Esophagus mucosa (tissue), 1 donor: Measurements from ENCODE around the gene AGAP1. TPM values are rescaled to one million over a fixed set of nuclear protein-coding genes. Genes with fewer than 3 reads are reported as not detected.

Experiments used
- ATAC-seq: fragments of 200-7000 bp; cut with Tn5 transposase; one replicate; pipeline ENCODE4 v1.9.1; 2020
- total RNA-seq: library from RNA; stranded (reverse); gene quantifications from one replicate; pipeline ENCODE4 v1.2.4, GENCODE V29; 2023
- donor health status: DM: yes; HTN: yes; CAD: no.

Gene AGAP1
- total RNA-seq, 1 donor from 2014 or later: 17.1 TPM

DNA sequence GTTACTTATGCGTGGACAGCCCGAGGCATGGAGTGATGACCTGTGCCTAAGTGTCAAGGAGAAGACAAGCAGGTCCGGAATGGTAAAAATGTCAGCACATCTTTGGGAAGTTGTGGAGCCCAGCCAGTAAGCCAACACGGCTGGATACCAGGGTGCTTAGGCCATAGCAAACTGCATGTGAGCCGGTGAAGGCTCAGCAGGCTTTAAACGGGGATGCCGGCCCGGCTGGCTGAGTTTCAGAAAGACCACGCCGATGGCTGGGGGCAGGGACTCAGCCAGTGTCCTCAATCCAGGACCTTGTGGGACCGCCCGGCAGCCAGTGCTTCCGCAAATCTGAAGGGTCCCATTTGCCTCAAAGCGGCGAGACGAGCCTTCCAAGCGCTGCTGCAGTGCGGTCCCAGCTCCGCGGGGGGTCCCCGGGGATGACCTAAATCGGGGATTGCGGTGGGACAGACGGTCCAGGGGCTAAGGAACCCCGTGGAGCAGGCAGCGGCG, 946 bp upstream of the AGAP1 start:
- no peak for ATAC-seq

GRCh38 chr2:235493402-235493774, 455 bp upstream of the AGAP1 start:
- ATAC-seq: no peak

- ATAC-seq: peak; percentile 56
Measured at GRCh38 chr2:235494716-235495372, 1.0 kb downstream of the AGAP1 start.

- no peak for ATAC-seq
Measured at GRCh38 chr2:235495373-235496238, 1.8 kb downstream of the AGAP1 start.

GRCh38 chr2:235496239-235496621, 2.4 kb downstream of the AGAP1 start:
- no peak for ATAC-seq

- no peak for ATAC-seq
Measured at GRCh38 chr2:235497096-235497495, 3.3 kb downstream of the AGAP1 start.

DNA sequence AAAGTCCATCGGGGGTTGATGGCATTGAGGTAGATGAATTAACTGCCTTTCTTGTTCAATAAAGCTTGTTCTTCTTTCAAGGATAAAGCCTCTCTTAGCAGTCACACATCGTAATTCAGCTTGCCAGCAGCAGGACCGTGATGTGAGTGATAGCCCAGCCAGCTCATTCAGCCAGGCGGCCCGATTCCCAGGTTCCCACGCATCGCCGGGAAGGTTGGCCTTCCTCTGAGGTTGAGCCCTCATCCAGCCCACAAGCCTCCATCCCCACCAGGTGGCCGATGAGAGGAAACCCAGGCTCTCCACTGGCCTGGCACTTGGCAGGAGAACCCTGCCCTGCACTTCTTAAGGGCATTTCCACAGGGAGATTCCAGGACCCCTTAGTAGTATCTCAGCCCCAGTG, 4.7 kb downstream of the AGAP1 start:
- ATAC-seq: no peak

DNA sequence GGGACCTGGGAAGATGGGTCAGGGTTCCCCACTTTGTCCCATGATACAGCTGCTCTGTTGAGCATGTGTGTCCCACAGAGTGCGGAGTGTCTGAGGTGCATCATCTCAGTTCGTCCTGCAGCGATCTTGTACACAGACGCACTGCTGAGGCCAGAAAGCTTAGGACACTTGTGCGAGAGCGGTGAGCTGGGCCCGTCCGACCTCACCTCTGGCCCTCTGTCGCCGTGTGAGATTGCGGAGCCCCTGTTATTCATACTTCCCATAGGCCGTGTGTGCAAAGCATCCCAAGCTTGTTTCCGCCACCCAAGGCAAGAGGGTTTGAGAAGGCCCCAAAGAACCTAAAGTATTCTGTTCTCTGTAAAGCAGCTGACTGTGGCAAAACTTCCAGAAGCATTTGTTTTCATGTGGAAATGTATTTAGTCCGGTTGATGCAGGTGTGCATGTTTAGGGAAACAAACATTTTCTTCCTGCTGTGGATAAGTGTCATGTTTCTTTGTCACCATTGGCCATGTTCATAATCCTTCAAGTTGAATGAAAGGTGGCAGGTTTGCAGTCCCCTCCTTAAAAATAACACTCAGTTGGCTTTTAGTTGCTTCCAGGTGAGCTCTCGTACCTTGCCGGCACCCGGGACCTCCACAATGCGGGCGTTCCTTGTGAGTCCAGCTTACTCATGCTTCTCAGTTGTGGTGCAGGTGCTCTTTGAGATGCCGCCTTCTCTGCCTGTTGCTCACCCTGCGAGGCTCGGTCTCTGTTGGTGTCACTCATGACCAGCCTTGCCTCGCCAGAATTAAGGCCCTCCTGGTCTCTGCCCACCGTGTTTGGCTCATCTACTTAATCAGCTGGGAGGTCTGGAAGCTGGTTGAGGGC, 5.3 kb downstream of the AGAP1 start:
- no peak for ATAC-seq

DNA sequence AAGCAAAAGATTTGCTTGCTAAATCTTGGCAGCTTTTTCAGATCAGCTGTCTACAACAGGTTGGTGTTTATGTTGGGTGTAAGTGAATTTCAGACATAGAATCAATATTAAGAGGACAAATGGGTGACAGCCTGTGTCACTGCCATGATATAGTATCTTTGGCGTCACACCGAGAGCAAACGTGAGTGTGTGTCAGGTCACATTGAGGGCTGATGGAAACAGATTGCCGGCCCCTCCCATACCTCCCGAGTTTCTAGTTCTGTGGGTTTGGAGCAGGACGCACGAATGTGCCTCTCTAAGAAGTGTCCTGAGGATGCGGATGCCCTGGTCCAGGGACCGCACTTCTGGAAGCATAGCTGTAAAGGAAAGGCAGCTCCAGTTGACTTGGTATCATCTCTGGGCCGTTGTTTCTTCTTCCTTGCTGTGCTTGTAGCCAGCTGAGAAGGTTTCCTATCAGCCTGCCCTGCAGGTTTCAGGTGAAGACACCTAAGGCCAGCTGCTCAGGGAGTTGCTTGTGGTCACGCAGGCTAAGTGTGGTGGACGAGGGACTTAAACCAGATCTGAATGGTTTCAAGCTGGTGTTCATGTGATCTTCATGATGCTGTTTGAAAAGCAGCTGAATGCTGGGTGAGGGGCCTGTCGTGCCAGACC, 6.4 kb downstream of the AGAP1 start:
- ATAC-seq: no peak

DNA sequence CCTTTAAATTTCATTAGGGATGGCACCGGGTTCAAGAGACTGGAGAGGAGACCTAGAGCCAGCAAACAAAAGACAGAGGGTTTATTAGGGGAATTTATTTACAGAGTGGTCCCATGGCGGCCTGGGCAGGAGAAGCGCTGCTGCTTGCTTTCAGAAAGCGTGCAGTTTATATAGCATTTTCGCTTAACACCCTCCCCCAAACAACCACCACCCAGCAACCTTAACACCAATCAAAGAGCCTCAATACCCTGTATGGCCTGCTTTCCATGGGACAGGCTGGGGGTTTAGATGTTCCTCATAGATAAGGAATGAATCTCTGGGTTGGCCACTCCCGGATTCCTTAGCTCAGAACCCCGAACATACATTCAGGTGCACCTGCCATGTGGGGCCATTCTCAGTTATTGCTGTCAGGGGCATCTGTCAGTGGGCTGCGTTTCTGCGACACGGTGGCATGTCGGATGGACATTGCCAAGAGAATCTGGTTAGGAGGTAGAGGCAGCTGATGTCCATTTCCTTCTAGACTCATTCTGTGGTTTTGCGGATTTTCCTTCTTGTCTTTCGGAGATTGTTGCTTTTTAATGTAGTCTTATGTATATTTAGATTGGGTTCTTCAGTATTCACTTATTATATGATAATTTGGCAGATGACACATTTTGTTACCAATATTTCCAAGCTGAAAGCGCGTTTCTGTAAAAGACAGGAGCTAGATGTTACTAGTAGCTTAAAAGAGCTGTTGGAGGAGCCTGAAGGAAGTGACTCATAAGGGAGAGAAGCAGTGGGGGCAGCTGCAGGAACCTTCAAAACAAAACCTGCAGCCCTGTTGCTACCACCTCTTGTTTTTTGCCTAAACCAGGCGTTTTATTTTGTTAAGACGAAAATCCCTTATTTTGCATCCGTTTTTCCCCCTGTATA, 7.2 kb downstream of the AGAP1 start:
- ATAC-seq: no peak

DNA sequence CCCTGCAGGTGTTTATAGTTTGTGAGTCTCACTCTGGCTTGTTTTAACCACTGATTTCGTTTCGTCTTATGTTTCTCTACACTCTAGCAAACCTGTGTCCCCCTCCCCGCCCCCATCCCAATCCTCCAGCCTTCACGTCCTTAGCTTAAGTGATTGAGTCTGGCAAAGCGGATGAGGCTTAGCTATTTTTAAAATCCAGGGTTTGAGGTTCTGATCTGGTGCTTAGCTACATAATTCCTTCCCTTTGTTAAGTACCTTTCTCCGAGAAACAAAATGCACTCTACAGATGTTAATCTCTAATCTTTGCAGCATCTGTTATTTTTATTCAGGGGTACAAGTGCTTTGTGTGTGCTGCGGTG, 7.8 kb downstream of the AGAP1 start:
- no peak for ATAC-seq

- no peak for ATAC-seq
Measured at GRCh38 chr2:235502336-235502735, 8.5 kb downstream of the AGAP1 start.

- ATAC-seq: no peak
Measured at GRCh38 chr2:235504441-235505180, 10.8 kb downstream of the AGAP1 start.

DNA sequence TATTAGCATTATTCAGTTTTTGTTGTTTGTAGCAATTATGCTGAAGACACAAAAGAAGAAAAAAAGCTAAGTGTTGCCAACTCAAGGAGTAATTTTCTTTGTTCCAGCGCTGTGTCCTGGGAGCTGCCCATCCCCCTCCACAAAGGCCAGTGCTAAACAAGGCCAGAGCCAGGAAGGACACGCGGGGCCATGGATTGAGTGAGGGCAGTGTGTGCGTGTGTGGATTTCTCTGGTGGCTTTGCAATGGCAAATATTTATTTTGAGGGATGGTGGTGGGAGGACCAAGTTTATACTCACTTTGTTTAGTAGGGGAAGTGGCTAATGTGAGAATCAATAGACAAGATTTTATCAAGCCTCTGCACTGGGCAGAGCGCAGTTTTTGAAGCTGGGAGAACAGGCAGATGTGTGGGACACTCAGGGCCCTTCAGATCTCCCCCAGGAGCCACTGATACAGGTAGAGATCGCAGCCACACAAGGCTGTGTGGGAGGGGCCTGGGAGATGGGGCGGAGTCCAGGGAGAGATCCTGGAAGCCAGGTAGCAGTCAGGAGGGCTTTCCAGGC, 11.4 kb downstream of the AGAP1 start:
- ATAC-seq: peak; percentile 18

- no peak for ATAC-seq
Measured at GRCh38 chr2:235506291-235506996, 12.6 kb downstream of the AGAP1 start.

DNA sequence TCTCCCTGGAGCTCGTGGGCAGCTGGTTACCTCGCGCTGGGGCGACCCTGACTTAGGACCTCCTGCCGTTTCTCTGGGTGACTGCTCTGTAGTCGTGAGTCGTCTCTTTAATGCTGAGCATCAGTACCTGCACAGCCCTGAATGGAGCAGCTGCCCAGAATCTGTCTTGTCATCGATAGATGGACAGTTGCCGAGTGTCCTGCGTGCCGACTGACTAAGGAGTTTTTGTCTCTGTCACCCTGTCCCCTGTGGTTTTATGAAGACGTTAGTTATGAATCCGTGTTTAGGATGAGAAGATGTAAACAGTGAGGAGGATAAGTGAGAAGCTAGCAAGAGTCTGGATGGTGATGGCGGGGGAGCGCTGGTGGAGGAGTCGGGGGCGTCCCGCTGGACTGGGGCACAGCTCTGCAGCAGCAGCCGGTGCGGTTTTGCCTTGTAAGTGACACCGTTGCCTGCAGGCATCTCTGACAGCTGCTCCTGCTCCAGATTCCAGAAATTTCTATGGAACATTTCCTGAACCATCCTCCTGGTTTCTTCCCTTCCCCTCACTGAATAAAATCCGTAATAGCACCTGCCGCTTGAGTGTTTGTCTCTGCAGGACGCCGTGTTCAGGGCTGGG, 13.3 kb downstream of the AGAP1 start:
- no peak for ATAC-seq

DNA sequence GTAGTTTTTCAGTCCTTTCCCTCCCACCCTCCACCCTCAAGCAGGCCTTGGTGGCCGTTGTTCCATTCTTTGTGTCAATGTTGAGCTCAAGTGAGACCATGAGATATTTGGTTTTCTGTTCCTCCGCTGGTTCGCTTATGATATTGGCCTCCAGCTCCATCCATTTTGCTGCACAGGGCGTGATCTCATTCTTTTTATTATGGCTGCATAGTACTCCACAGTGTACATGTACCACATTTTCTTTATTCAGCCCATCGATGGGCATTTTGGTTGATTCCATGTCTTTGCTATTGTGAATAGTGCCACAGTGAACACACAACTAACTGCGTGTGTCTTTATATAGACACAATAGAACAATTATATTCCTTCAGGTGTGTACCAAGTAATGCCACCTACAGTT, 14.1 kb downstream of the AGAP1 start:
- no peak for ATAC-seq

DNA sequence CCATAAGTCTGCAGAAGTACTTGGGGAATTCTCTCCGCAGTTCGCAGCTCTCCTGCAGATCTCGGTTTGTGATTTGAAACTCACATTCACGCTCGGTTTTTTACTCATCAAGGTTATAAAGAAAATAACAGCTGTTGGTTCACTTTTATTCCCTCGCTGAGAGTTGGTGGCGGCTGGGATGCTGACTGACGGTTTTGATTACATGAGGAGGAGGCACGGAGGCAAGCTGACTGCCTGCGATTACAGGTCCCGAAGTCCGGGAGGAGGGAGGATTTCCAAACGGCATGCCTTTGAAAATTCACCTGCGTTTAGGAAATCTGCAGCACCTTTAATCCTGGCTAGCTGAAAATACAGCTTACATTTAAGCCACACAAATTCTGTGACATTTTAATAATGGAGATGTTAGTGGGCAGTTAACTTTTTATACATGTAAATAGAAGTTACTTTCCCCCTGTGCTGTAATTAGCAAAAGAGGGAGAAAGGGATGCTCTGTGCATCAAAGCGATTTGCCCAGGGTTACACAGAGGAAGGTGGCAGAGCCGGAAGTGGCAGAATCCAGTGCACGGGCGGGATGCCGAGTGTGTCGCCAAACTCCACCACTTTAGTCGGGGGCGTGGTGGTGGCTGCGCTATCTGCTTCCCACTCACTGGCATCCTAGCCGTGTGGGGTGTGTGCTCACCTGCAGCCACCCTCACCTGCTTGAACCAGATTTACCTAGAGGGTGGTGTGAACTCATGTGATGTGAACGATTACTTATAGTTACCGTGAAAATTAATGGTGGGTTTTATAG, 14.7 kb downstream of the AGAP1 start:
- ATAC-seq: no peak
